ENCODE measurements around the gene SMPD3. TPM values are rescaled to one million over a fixed set of nuclear protein-coding genes. Genes with fewer than 3 reads are reported as not detected.
A peak's percentile ranks its signal among the peaks of the same experiment; 100 is the strongest.

SMPD3 gene
- total RNA-seq, 1 experiment from 2014 or later, result 0.70 TPM

GRCh38 chr16:68446681-68447652 lies 1.3 kb downstream of the SMPD3 start:
- no peak overlapping the region for H2BK120ac ChIP-seq (ENCODE audit: low read depth, low read length, poor library complexity, severe bottlenecking)
- H3K27ac ChIP-seq (ENCODE audit: insufficient read length, low read depth, low read length), result no peak overlapping the region
- H3K4me1 ChIP-seq (ENCODE audit: insufficient read depth, low read length), result no peaks in the 10 kb centered on the region
- H3K56ac ChIP-seq (ENCODE audit: insufficient read length, low read depth, low read length), result no peak overlapping the region
- no peak overlapping the region for H2AFZ ChIP-seq (ENCODE audit: low read length)
- DNase-seq, result no peak
- H3K14ac ChIP-seq (ENCODE audit: insufficient read depth, low read length), result no peak overlapping the region
- no peak overlapping the region for H2BK20ac ChIP-seq (ENCODE audit: low read depth, low read length, poor library complexity, severe bottlenecking)
- Mint-ChIP-seq H3K27ac (no peak overlapping the region), H3K27me3 (ENCODE audit: low read depth) (peaks cover 38% of the 10 kb centered on the region), H3K4me1 (peaks cover 5 to 20% of the 10 kb centered on the region in 2 experiments), H3K4me3 (peak overlapping the region in 1 of 2 experiments; percentile 62; a peak in 3 of 5 replicates), H3K36me3 (ENCODE audit: insufficient read depth in 1 of 3, low read depth in 3 of 3) (no peaks in the 10 kb centered on the region; a peak in 1 of 7 replicates), H3K9me3 (no peaks in the 10 kb centered on the region; a peak in 1 of 5 replicates)
- no peak overlapping the region for H2BK15ac ChIP-seq (ENCODE audit: low read depth, low read length)
- WGBS (ENCODE audit: extremely low coverage, insufficient read length, low lambda C conversion rate), result no CpG with 5 or more reads among the region's 73 CpGs
- no peak overlapping the region for H4K91ac ChIP-seq (ENCODE audit: insufficient read length, low read depth, low read length)
- no peak overlapping the region for H2BK12ac ChIP-seq (ENCODE audit: insufficient read length, low read depth, low read length)
- no peak overlapping the region for H3K9ac ChIP-seq (ENCODE audit: extremely low read depth, insufficient read length, low read length)
- H4K20me1 ChIP-seq (ENCODE audit: control insufficient read depth, insufficient read depth, insufficient read length), result no peaks in the 10 kb centered on the region
- H3K79me1 ChIP-seq (ENCODE audit: insufficient read depth, low read depth, low read length, poor library complexity, severe bottlenecking), result no peaks in the 10 kb centered on the region
- no peak overlapping the region for H3K18ac ChIP-seq (ENCODE audit: insufficient read length, low read depth, low read length)
- H3K27me3 ChIP-seq (ENCODE audit: insufficient read depth, low read length), result peaks cover 11% of the 10 kb centered on the region; the same call in 1 of the 2 replicates
- peaks cover 10% of the 10 kb centered on the region for H3K23me2 ChIP-seq (ENCODE audit: insufficient read length, low read depth, low read length, poor library complexity, severe bottlenecking)
- no peak overlapping the region for H3T11ph ChIP-seq (ENCODE audit: low read length)
- no peak overlapping the region for H2AK5ac ChIP-seq (ENCODE audit: insufficient read length, low read length)
- peak overlapping the region; percentile 63 for H3K4me2 ChIP-seq (ENCODE audit: insufficient read depth, insufficient read length, low read length)
- TF ChIP-seq, protein P1, sequence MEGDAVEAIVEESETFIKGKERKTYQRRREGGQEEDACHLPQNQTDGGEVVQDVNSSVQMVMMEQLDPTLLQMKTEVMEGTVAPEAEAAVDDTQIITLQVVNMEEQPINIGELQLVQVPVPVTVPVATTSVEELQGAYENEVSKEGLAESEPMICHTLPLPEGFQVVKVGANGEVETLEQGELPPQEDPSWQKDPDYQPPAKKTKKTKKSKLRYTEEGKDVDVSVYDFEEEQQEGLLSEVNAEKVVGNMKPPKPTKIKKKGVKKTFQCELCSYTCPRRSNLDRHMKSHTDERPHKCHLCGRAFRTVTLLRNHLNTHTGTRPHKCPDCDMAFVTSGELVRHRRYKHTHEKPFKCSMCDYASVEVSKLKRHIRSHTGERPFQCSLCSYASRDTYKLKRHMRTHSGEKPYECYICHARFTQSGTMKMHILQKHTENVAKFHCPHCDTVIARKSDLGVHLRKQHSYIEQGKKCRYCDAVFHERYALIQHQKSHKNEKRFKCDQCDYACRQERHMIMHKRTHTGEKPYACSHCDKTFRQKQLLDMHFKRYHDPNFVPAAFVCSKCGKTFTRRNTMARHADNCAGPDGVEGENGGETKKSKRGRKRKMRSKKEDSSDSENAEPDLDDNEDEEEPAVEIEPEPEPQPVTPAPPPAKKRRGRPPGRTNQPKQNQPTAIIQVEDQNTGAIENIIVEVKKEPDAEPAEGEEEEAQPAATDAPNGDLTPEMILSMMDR (conservative IDR thresholded peaks at IDR 0.05), result no peak
- no peak overlapping the region for H4K5ac ChIP-seq (ENCODE audit: insufficient read length, low read depth, low read length)
- H3K79me2 ChIP-seq (ENCODE audit: insufficient read depth, low read length), result no peaks in the 10 kb centered on the region
- no peaks in the 10 kb centered on the region for H3K9me3 ChIP-seq (ENCODE audit: control insufficient read depth, low read depth, low read length)
- H3K23ac ChIP-seq (ENCODE audit: insufficient read length, low read depth, low read length), result no peak overlapping the region
- no peak overlapping the region for H3K4ac ChIP-seq (ENCODE audit: low read depth, low read length)
- no peak overlapping the region for H4K8ac ChIP-seq (replicated peaks; ENCODE audit: insufficient read length, low read depth, low read length)
- no peak overlapping the region for H2BK5ac ChIP-seq (ENCODE audit: insufficient read length, low read length)
